ENCODE measurements around the gene CNTNAP5. TPM values are rescaled to one million over a fixed set of nuclear protein-coding genes. Genes with fewer than 3 reads are reported as not detected.

CNTNAP5 gene
- total RNA-seq, 1 donor from 2014 or later = 22.0 TPM

GRCh38 chr2:124301915-124302314 lies 276.8 kb downstream of the CNTNAP5 start:
- no peak for DNase-seq
- no peak for TF ChIP-seq CTCF (IDR thresholded peaks at IDR 0.05; ENCODE audit: partially characterized antibody, unreplicated experiment)
- H3K4me1 Mint-ChIP-seq (ENCODE audit: low read depth, unreplicated experiment) = no peaks in the 10 kb centered on the region
- no peak overlapping the region for H3K4me3 Mint-ChIP-seq (ENCODE audit: unreplicated experiment)
- no peak overlapping the region for H3K27ac Mint-ChIP-seq (ENCODE audit: unreplicated experiment)
- H3K9me3 Mint-ChIP-seq (ENCODE audit: unreplicated experiment) = no peaks in the 10 kb centered on the region
- peaks cover 4% of the 10 kb centered on the region for H3K36me3 Mint-ChIP-seq (ENCODE audit: unreplicated experiment)
- H3K27me3 Mint-ChIP-seq (ENCODE audit: unreplicated experiment) = no peaks in the 10 kb centered on the region

- H3K4me3 Mint-ChIP-seq (ENCODE audit: unreplicated experiment) = no peak overlapping the region
- no peak for TF ChIP-seq CTCF (IDR thresholded peaks at IDR 0.05; ENCODE audit: partially characterized antibody, unreplicated experiment)
- no peak overlapping the region for H3K27ac Mint-ChIP-seq (ENCODE audit: unreplicated experiment)
- no peaks in the 10 kb centered on the region for H3K36me3 Mint-ChIP-seq (ENCODE audit: unreplicated experiment)
- H3K4me1 Mint-ChIP-seq (ENCODE audit: low read depth, unreplicated experiment) = peaks cover 9% of the 10 kb centered on the region
- H3K27me3 Mint-ChIP-seq (ENCODE audit: unreplicated experiment) = no peaks in the 10 kb centered on the region
- no peak for DNase-seq
- H3K9me3 Mint-ChIP-seq (ENCODE audit: unreplicated experiment) = no peaks in the 10 kb centered on the region
These were observed 283.4 kb downstream of the CNTNAP5 start for GRCh38 chr2:124308319-124309062.

DNA sequence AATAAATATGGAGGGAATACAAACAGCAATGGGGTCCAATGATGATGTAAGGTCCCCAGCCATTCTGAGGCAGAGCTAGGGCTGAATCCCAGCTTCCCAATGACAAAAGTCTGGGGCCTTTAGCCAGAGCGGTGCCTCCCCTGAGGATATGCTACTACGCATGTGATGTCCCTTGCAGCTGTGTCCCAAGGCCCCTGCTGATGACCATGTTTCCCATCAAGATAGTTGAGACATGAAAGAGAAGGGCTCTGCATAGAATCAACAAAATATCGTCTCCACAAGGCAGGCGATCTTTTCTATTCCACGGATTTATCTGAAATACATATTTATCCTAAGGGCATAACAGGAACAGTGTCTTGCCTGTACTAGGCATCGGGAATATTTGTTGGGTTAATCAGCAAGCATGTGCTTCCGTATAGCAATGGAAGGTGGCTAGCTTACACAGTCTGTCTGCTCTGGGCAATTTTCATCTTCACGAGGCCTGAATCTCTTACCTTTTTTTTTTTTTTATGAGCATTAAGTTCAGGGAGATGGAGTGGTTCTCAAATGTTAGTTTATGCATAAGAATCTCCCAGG lies 284.6 kb downstream of the CNTNAP5 start:
- Mint-ChIP-seq H3K9me3 (ENCODE audit: unreplicated experiment) (no peaks in the 10 kb centered on the region), H3K36me3 (ENCODE audit: unreplicated experiment) (no peaks in the 10 kb centered on the region), H3K4me1 (ENCODE audit: low read depth, unreplicated experiment) (peaks cover 9% of the 10 kb centered on the region), H3K27ac (ENCODE audit: unreplicated experiment) (no peak overlapping the region), H3K4me3 (ENCODE audit: unreplicated experiment) (no peak overlapping the region), H3K27me3 (ENCODE audit: unreplicated experiment) (no peaks in the 10 kb centered on the region)
- TF ChIP-seq CTCF (IDR thresholded peaks at IDR 0.05; ENCODE audit: partially characterized antibody, unreplicated experiment) = no peak
- no peak for DNase-seq

DNA sequence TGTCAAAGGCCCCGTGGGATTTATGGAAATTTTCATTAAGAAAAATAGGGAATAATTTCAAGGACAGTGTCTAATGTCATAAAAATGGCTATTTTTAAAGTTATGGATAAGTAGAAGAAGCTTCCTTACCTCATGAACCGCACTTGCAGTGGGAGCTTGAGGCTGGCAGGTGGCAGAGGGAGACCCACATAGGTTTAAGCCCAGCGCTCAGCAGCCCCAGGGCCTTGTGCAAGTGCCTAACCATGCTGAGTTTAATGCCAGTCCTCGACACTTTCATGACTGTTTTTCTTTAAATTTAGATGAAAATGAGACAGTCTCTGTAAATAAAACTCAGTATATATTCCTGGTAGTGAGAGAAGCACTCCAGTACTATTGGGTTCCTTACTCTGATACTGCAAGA lies 285.6 kb downstream of the CNTNAP5 start:
- no peak overlapping the region for H3K27ac Mint-ChIP-seq (ENCODE audit: unreplicated experiment)
- no peak for TF ChIP-seq CTCF (IDR thresholded peaks at IDR 0.05; ENCODE audit: partially characterized antibody, unreplicated experiment)
- peaks cover 9% of the 10 kb centered on the region for H3K4me1 Mint-ChIP-seq (ENCODE audit: low read depth, unreplicated experiment)
- H3K9me3 Mint-ChIP-seq (ENCODE audit: unreplicated experiment) = no peaks in the 10 kb centered on the region
- no peaks in the 10 kb centered on the region for H3K27me3 Mint-ChIP-seq (ENCODE audit: unreplicated experiment)
- no peak for DNase-seq
- H3K36me3 Mint-ChIP-seq (ENCODE audit: unreplicated experiment) = no peaks in the 10 kb centered on the region
- H3K4me3 Mint-ChIP-seq (ENCODE audit: unreplicated experiment) = no peak overlapping the region

DNA sequence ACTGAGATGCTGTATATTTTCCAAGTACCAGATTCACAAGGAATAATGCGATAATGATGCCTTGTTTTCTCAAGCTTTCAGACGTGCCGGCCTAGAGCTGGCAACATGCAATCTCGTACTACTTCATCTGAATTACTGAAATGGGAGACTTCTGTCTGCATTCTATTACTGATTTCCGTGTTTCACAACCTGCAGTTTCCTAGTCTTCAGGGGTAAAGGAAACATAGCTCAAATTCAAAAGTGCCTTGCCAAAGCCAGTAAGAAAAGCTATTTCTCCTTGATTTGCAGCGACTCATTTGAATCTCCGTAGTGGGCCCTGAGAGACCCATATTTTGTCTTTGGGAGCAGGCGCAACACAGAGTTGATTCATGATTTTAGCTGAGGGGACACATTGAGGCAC lies 289.0 kb downstream of the CNTNAP5 start:
- DNase-seq = no peak
- Mint-ChIP-seq H3K4me1 (ENCODE audit: low read depth, unreplicated experiment) (peaks cover 9% of the 10 kb centered on the region), H3K36me3 (ENCODE audit: unreplicated experiment) (no peaks in the 10 kb centered on the region), H3K4me3 (ENCODE audit: unreplicated experiment) (no peak overlapping the region), H3K27ac (ENCODE audit: unreplicated experiment) (no peak overlapping the region), H3K27me3 (ENCODE audit: unreplicated experiment) (no peaks in the 10 kb centered on the region), H3K9me3 (ENCODE audit: unreplicated experiment) (no peaks in the 10 kb centered on the region)
- TF ChIP-seq CTCF (IDR thresholded peaks at IDR 0.05; ENCODE audit: partially characterized antibody, unreplicated experiment) = no peak
